ENCODE data around the gene VWA5B2. TPM values are rescaled to one million over a fixed set of nuclear protein-coding genes. Genes with fewer than 3 reads are reported as not detected.

The VWA5B2 gene
- total and polyA plus RNA-seq, 9 of the 15 experiments (the other 6 are each of a cell fraction or from before 2014, with no cell fraction given), result 0.04 TPM; not detected in 8

DNA sequence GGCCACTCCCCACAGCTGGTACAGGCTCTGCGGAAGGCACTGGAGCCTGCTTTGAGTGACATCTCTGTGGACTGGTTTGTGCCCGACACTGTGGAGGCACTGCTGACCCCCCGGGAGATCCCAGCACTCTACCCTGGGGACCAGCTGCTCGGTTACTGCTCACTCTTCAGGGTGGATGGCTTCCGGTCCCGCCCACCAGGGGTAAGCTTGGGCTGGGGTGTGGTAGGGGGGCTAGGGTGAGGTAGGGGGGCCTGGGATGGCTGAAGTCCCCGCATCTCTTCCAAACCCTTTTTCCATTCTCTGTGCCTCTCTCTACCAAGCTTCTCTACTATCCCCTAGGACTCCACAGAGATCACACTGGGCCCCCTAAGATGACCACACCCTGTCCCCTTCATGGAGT lies 7.8 kb downstream of the VWA5B2 start:
- no peak overlapping the region for H2AFZ ChIP-seq (ENCODE audit: low read depth, low read length)
- WGBS (ENCODE audit: insufficient coverage, low coverage, missing lambda C conversion rate), result 11% methylated on average over 7 of the region's 7 CpGs
- POLR2A ChIA-PET, result interaction anchor here (0.7 kb wide), 1 partner anchor 9 kb away, joined by 3 read pairs; no protein-coding TSS in a partner anchor

More for the DNA sequence above, 7.8 kb downstream of the VWA5B2 start:
- FAIRE-seq, result no peak
- Histone ChIP-seq H4K20me1 (replicated peaks; ENCODE audit: control insufficient read depth, insufficient read depth, low read length) (peaks cover 26% of the 10 kb centered on the region), H3K36me3 (ENCODE audit: control insufficient read depth, insufficient read depth, low read length) (peaks cover 3% of the 10 kb centered on the region; the same call in 1 of the 3 replicates), H3K9ac (ENCODE audit: insufficient read depth in 1 of 2, low read depth in 2 of 2, low read length in 2 of 2) (peak overlapping the region in 1 of 2 experiments; percentile 62; a peak in 2 of 4 replicates), H3K4me2 (ENCODE audit: insufficient read depth, low read length) (no peak overlapping the region), H3K27me3 (ENCODE audit: control insufficient read depth in 2 of 2, insufficient read depth in 2 of 2, low read length in 2 of 2) (peaks cover 9 to 36% of the 10 kb centered on the region in 2 experiments), H3K9me3 (replicated peaks; ENCODE audit: control insufficient read depth, insufficient read depth, low read depth, low read length) (no peaks in the 10 kb centered on the region), H3K9me1 (ENCODE audit: control insufficient read depth, insufficient read depth, low read length) (no peaks in the 10 kb centered on the region), H3K4me1 (replicated peaks in 1 of 2; ENCODE audit: control insufficient read depth in 2 of 2, insufficient read depth in 2 of 2, low read length in 2 of 2) (peaks cover 0 to 32% of the 10 kb centered on the region in 2 experiments; a peak in 3 of 5 replicates), H3K79me2 (ENCODE audit: control insufficient read depth, insufficient read depth, low read length) (no peaks in the 10 kb centered on the region), H3K27ac (ENCODE audit: extremely low read depth, low read depth, low read length) (no peak overlapping the region), H3K4me3 (no peak overlapping the region)
- TF ChIP-seq GATAD2A (IDR thresholded peaks at IDR 0.05) (no peak), NFE2L1 (tag; IDR thresholded peaks at IDR 0.05; ENCODE audit: borderline replicate concordance, low read depth) (no peak)
- TF ChIP-seq, protein P1, sequence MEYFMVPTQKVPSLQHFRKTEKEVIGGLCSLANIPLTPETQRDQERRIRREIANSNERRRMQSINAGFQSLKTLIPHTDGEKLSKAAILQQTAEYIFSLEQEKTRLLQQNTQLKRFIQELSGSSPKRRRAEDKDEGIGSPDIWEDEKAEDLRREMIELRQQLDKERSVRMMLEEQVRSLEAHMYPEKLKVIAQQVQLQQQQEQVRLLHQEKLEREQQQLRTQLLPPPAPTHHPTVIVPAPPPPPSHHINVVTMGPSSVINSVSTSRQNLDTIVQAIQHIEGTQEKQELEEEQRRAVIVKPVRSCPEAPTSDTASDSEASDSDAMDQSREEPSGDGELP (CRISPR knock-in tag; IDR thresholded peaks at IDR 0.05; ENCODE audit: borderline replicate concordance), result no peak
- TF ChIP-seq, protein P2, sequence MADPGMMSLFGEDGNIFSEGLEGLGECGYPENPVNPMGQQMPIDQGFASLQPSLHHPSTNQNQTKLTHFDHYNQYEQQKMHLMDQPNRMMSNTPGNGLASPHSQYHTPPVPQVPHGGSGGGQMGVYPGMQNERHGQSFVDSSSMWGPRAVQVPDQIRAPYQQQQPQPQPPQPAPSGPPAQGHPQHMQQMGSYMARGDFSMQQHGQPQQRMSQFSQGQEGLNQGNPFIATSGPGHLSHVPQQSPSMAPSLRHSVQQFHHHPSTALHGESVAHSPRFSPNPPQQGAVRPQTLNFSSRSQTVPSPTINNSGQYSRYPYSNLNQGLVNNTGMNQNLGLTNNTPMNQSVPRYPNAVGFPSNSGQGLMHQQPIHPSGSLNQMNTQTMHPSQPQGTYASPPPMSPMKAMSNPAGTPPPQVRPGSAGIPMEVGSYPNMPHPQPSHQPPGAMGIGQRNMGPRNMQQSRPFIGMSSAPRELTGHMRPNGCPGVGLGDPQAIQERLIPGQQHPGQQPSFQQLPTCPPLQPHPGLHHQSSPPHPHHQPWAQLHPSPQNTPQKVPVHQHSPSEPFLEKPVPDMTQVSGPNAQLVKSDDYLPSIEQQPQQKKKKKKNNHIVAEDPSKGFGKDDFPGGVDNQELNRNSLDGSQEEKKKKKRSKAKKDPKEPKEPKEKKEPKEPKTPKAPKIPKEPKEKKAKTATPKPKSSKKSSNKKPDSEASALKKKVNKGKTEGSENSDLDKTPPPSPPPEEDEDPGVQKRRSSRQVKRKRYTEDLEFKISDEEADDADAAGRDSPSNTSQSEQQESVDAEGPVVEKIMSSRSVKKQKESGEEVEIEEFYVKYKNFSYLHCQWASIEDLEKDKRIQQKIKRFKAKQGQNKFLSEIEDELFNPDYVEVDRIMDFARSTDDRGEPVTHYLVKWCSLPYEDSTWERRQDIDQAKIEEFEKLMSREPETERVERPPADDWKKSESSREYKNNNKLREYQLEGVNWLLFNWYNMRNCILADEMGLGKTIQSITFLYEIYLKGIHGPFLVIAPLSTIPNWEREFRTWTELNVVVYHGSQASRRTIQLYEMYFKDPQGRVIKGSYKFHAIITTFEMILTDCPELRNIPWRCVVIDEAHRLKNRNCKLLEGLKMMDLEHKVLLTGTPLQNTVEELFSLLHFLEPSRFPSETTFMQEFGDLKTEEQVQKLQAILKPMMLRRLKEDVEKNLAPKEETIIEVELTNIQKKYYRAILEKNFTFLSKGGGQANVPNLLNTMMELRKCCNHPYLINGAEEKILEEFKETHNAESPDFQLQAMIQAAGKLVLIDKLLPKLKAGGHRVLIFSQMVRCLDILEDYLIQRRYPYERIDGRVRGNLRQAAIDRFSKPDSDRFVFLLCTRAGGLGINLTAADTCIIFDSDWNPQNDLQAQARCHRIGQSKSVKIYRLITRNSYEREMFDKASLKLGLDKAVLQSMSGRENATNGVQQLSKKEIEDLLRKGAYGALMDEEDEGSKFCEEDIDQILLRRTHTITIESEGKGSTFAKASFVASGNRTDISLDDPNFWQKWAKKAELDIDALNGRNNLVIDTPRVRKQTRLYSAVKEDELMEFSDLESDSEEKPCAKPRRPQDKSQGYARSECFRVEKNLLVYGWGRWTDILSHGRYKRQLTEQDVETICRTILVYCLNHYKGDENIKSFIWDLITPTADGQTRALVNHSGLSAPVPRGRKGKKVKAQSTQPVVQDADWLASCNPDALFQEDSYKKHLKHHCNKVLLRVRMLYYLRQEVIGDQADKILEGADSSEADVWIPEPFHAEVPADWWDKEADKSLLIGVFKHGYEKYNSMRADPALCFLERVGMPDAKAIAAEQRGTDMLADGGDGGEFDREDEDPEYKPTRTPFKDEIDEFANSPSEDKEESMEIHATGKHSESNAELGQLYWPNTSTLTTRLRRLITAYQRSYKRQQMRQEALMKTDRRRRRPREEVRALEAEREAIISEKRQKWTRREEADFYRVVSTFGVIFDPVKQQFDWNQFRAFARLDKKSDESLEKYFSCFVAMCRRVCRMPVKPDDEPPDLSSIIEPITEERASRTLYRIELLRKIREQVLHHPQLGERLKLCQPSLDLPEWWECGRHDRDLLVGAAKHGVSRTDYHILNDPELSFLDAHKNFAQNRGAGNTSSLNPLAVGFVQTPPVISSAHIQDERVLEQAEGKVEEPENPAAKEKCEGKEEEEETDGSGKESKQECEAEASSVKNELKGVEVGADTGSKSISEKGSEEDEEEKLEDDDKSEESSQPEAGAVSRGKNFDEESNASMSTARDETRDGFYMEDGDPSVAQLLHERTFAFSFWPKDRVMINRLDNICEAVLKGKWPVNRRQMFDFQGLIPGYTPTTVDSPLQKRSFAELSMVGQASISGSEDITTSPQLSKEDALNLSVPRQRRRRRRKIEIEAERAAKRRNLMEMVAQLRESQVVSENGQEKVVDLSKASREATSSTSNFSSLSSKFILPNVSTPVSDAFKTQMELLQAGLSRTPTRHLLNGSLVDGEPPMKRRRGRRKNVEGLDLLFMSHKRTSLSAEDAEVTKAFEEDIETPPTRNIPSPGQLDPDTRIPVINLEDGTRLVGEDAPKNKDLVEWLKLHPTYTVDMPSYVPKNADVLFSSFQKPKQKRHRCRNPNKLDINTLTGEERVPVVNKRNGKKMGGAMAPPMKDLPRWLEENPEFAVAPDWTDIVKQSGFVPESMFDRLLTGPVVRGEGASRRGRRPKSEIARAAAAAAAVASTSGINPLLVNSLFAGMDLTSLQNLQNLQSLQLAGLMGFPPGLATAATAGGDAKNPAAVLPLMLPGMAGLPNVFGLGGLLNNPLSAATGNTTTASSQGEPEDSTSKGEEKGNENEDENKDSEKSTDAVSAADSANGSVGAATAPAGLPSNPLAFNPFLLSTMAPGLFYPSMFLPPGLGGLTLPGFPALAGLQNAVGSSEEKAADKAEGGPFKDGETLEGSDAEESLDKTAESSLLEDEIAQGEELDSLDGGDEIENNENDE (IDR thresholded peaks at IDR 0.05; ENCODE audit: low read depth, low read length), result no peak
- ATAC-seq, result no peak
- CTCF ChIA-PET (ENCODE audit: low intra/inter-chr PET ratio), result no interaction called here
- intact Hi-C loops (cut with micrococcal nuclease) (no loop called here), in situ Hi-C loops (cut with MboI) (no loop called here)
- DNase-seq (ENCODE audit: extremely low read depth in 1 of 4, low spot score in 3 of 4), result no peak
- no TSS peak for BruUV-seq (replicated peaks)

Data from K562 (cell line).